Activated naive CD4-positive, alpha-beta T cell treated with anti-CD3 and anti-CD28 coated beads, Interleukin-2, amount 50 U/mL, for 16 hours (primary cell): ENCODE results near the gene SELE.

Source experiments
- DNase-seq: peaks from one replicate; pipeline ENCODE4 v3.0.0-alpha.2; 2020

The SELE gene, protein sequence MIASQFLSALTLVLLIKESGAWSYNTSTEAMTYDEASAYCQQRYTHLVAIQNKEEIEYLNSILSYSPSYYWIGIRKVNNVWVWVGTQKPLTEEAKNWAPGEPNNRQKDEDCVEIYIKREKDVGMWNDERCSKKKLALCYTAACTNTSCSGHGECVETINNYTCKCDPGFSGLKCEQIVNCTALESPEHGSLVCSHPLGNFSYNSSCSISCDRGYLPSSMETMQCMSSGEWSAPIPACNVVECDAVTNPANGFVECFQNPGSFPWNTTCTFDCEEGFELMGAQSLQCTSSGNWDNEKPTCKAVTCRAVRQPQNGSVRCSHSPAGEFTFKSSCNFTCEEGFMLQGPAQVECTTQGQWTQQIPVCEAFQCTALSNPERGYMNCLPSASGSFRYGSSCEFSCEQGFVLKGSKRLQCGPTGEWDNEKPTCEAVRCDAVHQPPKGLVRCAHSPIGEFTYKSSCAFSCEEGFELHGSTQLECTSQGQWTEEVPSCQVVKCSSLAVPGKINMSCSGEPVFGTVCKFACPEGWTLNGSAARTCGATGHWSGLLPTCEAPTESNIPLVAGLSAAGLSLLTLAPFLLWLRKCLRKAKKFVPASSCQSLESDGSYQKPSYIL

DNA sequence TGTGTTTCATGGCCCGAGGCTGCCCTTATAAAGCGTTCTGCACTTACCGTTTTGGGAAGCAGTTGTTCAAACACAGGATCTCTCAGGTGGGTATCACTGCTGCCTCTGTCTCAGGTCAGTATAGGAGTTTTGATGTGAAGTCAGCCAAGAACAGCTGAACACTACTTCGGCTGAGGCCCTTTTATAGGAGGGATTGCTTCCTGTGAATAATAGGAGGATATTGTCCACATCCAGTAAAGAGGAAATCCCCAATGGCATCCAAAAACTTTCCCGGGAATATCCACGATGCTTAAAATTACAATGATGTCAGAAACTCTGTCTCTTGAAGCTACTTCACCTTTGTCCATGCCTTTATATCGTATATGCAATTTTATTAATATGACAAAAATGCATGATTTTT, at the start of gene SELE:
Gene SELE (minus strand): TSS at position 156 of the 400 bp plus-strand sequence. CDS start 467 bp downstream, outside the sequence.
- DNase-seq = no peak

DNA sequence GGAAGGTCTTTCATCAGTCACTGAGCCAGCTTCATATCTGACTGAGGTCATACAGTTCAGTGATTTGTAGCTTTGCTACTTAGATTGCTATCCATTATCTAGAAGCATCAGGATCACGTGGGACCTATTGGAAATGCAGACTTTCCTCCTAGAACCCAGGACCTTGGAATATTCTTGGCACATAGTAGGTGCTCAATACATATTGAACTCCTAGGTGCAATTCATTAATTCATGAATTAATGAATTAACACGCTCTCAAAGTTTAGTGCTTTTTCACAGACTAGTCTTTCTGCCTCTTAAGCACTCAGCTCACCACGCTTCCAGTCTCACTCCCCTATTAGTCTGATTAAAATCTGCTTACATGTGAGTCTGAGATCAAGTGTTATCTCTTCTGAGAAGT, 48.7 kb upstream of the SELE start:
- no peak for DNase-seq

GRCh38 chr1:169779970-169780369, 46.1 kb upstream of the SELE start:
- DNase-seq = no peak

DNA sequence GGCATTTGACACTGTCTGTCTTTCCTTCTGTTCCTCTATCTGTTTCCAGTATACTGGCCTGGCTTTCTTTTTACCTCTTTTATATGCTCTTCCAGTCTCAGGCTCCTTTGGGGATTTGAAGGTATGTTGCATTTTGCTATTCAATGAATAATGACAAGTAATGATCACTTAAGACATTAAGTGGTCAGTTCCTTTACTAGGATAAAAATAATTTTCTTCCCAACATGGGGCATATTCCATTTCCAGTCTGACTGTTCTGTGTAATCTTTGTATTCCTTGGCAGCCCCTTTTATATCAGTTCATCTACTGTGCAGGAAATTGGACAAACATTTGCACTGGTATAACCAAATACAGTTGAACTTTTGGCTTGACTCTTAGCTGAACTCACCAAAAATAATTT, 45.3 kb upstream of the SELE start:
- DNase-seq = no peak

GRCh38 chr1:169776440-169776839, 42.6 kb upstream of the SELE start:
- no peak for DNase-seq

DNA sequence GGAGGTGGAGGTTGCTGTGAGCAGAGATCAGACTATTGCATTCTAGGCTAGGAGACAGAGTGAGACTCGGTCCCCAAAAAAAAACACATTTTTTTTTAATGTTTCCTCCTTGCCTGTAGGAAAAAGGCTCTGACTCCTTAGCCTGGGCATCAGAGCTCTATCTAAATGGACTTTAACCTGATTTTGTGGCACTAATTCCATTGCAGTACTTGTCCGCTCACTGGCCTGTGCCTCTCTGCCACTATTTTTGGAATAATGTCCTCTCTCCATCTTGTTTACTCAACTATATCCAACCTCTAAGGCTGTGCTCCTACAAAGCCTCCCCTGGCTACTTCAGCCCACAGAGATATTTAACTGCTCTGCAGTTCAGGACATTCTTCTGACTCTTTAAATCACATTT, 34.3 kb upstream of the SELE start:
- no peak for DNase-seq

DNA sequence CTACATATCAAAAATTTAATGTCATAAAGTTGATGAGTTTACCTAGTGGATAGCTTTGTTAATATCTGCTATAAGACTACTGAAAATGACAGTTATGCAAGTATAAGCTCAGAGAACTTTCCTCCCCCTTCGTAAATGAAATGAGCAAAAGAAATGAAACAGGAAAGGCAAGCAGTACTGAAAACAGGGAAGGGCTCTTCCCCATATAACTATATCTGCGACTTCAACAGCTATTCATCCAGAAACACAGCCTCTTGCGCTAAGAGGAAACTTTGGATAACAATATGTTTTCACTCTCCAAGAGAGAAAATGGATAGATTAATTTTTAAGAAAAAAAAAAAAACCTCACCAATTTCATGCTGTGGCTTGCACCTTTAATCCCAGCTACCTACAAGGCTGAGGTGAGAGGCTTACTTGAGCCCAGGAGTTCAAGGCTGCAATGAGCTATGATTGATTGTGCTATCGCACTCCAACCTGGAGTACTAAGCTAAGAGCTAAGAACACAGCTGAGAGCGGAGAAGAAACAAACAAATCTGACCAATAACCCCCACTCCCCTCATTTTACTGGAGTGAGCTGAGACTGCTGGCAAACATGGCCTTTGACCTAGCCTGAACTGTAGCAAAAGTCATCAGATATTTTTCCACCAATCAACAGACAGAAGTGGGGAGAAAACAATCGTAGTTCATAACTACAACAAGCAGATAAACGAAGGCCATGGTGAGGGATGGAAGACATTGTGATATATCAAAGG, 31.9 kb upstream of the SELE start:
- no peak for DNase-seq

GRCh38 chr1:169764919-169765318, 31.0 kb upstream of the SELE start:
- DNase-seq = no peak

- no peak for DNase-seq
Observed at GRCh38 chr1:169762699-169763098, 28.8 kb upstream of the SELE start.

- DNase-seq = no peak
Observed at GRCh38 chr1:169759038-169759437, 25.2 kb upstream of the SELE start.

GRCh38 chr1:169753549-169753948, 19.7 kb upstream of the SELE start:
- no peak for DNase-seq

DNA sequence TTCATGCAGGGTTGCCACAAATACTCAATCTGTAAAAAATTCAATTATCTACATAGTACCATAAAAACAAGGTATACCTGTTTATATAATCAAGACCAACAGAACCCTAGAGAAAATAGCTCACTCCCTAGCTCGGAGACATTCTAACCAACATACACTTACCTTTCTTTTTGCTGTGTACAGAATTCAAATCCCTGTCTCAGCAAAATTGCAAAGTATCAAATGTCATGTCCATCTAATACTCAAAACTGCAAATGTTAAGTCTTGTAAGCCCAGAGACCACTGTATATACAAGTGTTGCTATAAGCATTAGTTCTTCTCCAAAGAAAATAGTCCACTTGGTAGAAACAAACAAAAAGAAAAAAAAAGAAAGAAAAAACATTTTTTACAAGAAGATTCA, 16.2 kb upstream of the SELE start:
- DNase-seq = no peak

DNA sequence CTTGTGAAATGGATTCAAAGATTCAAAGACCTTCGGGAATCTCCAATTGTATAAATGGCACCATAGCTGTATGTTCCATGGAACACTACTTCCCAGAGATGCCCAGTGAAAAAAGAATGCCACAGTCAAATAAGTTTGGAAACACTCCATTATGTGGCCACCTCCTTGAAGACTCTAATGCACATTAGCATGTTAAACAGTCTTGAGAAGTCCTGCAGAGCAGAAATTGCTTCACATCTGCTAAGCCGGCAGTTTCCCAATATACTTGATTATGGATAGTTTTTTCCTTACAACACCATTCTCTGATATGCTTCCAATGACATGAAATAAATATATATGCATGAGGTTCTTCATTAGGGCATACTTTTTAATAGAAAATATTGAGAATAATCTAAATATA, 12.7 kb upstream of the SELE start:
- no peak for DNase-seq

DNA sequence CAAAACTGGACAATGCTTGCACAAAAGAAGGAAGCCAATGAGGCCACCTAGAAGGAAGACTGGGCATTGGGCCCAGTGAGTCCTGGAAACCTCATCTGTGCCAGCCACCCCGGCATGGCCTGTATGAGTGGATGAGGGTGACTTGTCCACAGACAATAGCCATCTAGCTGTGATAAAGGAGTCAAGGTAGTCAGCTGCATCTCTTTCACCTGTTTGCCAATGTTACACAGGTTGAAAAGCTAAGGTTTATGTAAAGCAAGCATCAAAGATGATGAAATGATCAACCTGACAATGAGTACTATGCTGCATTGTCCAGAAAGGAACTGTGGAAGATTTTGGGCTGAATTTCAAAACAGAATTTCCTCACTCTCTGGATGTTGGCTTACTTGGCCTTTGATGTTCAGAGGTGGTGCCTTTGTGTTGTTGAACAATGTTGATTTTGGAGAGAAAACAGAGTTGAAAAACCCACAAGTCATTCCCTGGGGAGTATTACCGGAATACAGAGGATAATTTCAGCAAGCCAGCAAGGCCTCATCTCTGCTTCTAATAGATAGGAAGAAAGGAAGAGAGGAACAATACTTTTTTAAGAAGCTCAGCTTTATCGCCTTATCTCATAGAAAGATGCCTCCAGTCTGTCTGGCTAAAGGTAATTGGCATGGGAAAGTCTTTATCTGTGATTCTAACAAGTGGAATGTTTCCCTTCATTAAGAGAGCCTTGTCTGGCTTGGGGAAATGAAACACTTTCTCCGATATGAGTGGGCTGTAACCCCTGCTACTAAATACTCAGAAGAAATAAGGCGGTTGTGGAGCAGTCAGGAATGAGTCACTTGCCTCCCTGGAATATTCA, 11.4 kb upstream of the SELE start:
- DNase-seq = no peak

DNA sequence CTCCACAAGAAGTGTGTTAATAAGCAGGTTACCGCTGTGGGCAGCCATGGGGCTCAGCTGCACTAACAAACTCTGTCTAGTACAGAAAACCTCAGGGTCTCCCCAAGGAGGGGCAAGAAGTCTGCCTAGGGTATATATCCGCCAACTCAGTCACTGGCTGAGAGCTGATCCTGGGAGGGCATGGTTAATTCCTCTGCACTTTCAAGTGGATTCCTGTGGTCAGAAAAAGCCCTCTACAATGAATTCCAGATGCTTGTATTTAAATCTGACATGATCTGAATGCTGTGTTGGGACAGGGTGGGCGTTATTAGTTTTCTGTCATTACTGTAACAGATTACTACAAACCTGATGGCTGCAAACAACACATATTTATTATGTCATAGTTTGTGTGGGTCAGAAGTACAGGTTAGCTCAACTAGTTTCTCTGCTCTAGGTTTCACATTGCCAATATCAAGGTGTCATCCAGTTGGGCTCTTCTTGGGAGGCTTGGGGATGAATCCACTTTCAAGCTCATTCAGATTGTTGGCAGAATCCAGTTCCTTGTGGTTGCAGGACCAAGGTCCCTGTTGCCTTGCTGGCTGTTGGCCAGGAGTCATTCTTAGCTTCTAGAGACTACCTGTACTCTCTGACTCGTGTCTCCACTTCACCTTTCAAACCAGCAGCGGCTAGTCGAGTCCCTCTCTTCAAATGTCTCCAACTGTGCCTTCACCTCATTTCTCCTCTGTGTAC, 8.0 kb upstream of the SELE start:
- no peak for DNase-seq

DNA sequence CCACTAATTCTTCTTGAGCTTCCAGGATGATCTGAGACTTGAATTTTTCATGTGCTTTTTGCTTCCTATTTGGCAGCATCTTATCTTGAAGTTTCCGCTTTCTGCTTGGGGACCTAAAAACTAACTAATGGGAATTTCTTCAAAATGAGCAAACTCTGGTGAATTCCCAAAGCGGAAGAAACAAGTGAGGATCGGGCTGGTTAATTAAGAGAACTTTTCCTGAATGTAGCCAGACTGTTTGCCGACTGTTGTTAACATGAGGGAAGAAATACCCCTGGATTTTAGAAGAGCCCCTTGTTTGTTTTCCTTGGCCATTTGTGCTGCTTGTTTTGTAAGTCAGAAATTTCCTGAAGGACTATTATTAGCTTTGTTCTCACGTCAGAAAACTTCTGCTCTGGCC, 6.1 kb upstream of the SELE start:
- DNase-seq = no peak

DNA sequence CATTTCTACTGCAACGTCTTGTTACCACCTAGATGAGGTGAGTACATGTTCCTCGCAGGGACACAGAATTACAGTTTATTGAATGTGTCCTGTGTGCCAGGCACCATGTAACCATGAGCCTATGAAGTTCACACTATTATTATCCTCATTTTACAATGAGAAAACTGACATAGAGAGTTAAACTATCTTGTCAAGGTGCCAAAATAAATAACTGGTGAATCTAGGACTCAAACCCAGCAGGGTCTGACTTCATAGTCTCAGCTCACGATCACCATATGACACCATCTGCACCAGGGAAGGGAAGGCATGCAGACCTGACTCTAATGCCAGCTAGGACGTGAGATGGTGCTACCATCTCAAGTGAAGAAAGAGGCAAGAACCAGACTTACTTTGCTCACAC, 2.4 kb downstream of the SELE start:
- no peak for DNase-seq

GRCh38 chr1:169729991-169730390, 3.9 kb downstream of the SELE start:
- no peak for DNase-seq

DNA sequence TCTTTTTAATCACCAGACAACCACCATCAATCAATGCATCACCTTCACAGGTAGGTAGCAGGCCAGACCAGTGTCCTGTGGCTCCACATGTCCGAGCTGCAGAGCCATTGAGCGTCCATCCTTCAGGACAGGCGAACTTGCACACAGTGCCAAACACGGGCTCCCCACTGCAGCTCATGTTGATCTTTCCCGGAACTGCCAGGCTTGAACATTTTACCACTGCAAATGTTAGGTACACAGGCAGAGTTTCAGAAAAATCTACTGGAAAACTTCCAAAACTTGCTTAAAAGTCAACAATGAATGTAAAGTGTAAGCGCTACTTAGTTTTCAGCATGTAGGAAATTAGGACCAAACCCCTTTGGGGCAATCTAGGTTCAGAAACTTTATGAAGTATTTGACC, 6.6 kb downstream of the SELE start:
- no peak for DNase-seq

- DNase-seq = no peak
Observed at GRCh38 chr1:169726851-169727250, 7.0 kb downstream of the SELE start.

DNA sequence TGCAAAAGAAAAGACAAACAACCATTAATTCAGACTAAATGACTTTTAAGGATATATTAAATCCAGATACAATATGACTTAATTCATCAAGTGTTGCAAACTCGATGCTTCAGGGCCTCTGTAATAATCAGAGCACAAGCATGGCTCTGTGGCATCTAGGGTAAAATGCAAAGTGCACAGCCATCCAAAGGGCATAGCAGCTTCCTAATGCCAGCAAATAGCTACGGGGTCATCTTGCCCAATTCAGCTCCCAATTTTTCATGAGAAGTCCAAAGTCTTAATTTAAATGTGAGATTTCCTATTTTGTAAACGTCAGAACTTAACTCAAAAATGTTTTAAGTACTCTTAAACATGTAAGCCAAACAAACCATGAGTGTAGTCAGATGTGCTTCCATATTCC, 7.9 kb downstream of the SELE start:
- DNase-seq = no peak

GRCh38 chr1:169724168-169724567, 9.7 kb downstream of the SELE start:
- no peak for DNase-seq
